Stimulated activated CD8-positive, alpha-beta memory T cell treated with anti-CD3 and anti-CD28 coated beads, Interleukin-2, amount 100 ng/mL, for 48 hours (primary cell): ENCODE results near the gene METTL3.
A peak's percentile ranks its signal among the peaks of the same experiment; 100 is the strongest.

Experiments used
- DNase-seq, 2 donors: peaks; one replicate each; pipeline ENCODE4 v3.0.0-alpha.2; 2020; ENCODE audit warnings: low read depth in 2 of 2

Gene METTL3

GRCh38 chr14:21526672-21527317 is 15.7 kb upstream of the METTL3 start:
- no peak for DNase-seq

- DNase-seq, result peak; percentile 51 to 67
Observed at GRCh38 chr14:21525962-21526671, 15.0 kb upstream of the METTL3 start, which contains the start of gene SALL2. Gene SALL2, minus strand, starts transcription at chr14:21526346. Its CDS starts 219 bp downstream, at chr14:21526127.

DNA sequence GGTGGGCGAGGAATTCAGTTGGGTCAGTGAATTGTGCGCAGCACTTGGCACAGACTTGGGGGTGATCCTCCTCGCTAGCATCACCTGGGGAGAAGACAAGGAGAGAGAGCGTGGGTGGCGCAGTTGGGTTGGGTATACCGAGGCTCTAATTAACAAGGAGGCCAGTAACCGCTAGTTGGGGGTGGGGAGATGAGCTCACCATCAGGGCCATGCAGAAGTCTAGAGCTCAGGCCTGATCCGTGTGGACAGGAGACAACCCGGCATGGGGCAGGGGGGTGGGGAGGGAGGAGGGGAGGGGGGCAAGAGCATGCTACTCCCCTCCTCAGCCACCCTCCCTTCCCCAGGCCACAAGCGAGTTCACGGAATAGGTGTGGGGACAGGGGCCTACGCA is 14.4 kb upstream of the METTL3 start:
- DNase-seq, result no peak

DNA sequence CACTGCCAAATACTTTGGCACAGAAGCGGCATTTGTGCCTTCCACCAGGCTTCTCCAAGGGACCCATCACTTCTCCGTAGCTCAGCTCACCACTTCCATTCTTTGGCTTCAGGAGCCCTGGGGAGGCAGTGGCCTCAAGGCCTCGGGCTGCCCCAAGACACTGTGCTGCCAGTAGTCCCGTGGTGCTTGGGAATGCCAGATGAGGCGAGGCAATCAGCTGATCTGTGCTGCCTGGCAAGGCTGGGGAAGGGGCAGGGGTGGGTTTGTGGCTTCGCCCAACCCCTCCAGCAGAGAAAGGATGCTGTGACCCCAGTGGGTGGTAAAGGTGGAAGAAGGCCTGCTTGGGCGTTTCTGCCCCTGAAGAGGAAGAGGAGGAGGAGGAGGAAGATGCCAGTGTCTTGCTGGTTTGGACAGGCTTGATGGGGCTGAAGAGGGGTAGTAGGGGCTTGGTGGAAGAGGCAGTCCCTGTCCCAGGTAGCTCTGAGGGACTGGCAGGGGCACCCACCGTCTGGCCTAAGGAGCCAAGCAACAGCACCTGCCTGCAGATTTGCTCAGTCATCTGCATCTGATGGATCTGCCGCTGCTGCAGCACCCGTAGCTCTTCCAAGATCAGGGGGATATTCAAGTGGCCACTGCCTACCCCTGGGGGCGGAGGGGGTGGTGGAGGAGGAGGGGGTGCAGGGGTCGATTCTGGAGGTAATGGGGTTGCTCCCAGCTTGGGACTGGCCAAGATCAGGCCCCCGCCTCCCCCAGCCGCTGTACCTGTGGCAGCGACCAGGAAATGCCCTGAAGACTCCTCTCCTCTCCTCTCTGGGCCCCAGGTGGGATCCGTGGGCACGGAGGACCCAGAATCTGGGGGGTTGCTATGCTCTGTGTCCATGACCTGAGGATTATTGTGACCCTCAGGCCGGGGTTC is 13.7 kb upstream of the METTL3 start:
- no peak for DNase-seq

DNA sequence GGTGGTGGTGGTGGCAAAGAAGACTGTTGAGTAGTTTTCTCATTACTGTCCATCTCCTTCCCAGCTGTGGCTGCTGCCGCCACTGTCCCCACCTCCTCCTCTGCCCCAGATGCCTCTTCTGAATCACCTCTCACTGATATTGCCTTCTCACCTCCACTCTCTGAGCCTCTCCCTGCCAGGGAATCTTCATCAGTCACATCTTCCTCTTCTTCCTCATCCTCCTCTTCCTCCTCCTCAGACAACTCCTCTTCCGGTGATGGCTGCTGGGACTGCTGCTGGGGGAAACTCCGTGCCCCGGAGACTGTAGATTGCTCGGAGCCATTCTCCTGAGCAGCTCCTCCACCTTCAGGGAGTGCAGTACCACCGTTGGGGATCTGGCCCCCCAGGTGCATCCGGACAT is 12.1 kb upstream of the METTL3 start:
- no peak for DNase-seq

DNA sequence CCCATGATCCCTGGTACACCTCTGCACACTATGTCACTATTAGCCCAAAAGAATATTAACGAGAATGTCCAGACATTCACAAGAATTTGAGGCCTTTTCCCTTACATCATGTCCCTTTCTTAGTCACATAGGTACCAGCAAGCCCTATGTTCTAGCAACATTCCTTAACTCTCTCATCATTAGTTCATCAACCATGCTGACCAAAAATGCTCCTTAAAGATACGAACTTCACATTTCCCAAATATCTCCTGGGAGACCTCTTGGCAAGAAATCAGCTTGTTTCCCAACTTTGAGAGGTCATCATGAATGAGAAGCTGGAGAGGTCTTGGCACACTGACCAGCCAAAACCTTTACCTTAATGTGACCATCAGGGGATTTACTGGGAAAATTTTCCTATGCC is 10.4 kb upstream of the METTL3 start:
- DNase-seq, result no peak

- no peak for DNase-seq
Observed at GRCh38 chr14:21520767-21521166, 9.6 kb upstream of the METTL3 start.

- DNase-seq, result no peak
Observed at GRCh38 chr14:21518725-21519124, 7.6 kb upstream of the METTL3 start.

- DNase-seq, result no peak
Observed at GRCh38 chr14:21514341-21514740, 3.2 kb upstream of the METTL3 start.

GRCh38 chr14:21509432-21510143 is 1.6 kb downstream of the METTL3 start:
- DNase-seq, result no peak

- no peak for DNase-seq
Observed at GRCh38 chr14:21506557-21506956, 4.6 kb downstream of the METTL3 start.

DNA sequence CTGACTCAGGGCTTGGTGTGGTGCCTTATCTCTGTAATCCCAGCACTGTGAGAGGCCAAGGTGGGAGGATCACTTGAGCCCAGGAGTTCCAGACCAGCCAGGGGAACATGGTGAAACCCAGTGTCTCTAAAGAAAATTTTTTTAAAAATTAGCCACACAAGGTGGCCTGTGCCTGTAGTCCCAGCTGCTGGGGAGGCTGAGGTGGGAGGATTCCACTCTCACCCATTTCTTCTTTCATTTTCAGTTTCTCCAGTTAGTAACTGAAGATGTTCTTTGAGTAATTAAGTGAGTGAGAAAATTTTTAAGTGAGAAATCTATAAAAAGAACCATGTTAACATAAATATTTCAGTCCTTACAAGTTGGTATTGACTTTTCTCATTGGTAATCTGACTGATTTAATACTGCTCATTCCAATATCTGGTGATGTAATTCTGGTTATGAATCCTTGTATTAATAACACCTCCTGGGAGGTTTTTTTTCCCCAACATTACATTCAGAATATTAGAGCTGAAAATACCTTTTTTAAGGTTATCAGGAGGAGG is 6.1 kb downstream of the METTL3 start:
- no peak for DNase-seq

GRCh38 chr14:21503376-21503775 is 7.8 kb downstream of the METTL3 start:
- DNase-seq, result no peak

DNA sequence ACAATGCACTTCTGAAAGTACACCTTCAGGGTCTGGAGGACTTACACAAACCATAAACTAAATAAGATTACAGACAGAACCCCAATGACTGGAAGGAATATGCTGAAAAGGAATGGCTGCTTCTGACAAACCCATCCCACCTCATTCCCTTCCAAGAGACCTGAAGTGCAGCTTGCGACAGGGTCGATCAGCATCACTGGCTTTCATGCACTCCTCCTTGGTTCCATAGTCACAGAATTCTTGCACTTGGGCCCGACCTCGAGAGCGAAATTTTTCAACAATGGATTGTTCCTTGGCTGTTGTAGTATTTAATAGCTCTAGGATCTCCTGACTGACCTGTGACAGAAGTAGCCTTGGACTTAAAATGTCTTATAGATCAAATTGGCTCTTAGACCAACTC is 9.6 kb downstream of the METTL3 start:
- DNase-seq, result no peak

GRCh38 chr14:21498540-21499526 is 12.3 kb downstream of the METTL3 start:
- DNase-seq, result no peak

- DNase-seq, result no peak
Observed at GRCh38 chr14:21496453-21496852, 14.7 kb downstream of the METTL3 start.

GRCh38 chr14:21494902-21495762 is 16.0 kb downstream of the METTL3 start:
- no peak for DNase-seq

DNA sequence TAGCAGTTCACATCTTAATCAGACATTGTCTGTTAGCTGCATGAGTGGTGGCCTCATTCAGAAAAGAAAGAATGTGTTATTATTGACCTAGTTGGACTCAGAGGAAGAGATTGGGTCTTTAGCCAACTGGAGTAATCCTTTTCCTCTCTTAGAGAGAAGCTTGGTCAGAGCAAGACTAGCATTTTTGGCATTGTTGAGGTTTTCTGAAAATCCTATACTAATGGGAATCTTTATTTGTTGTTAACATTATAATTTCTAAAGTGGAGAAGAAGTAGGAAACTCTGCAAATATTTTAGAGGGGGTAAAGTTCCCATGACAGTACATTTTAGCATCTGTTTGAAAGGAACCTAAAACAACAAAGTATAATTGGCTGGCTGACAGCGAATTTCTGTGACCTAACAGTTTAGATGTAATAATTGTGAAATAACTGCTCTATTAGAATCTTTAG is 24.5 kb downstream of the METTL3 start:
- DNase-seq, result no peak
